HS-27A (cell line): ENCODE results near the gene CYSLTR2.

Source experiments
- DNase-seq: peaks from one replicate; pipeline ENCODE4 v3.0.0-alpha.2; 2012; ENCODE audit warnings: low read depth, missing footprints

The CYSLTR2 gene

GRCh38 chr13:48741377-48741776 is 87.6 kb downstream of the CYSLTR2 start:
- no peak for DNase-seq

GRCh38 chr13:48746821-48747220 is 93.1 kb downstream of the CYSLTR2 start:
- DNase-seq, result no peak

- DNase-seq, result no peak
Observed at GRCh38 chr13:48748681-48749080, 95.0 kb downstream of the CYSLTR2 start.

- no peak for DNase-seq
Observed at GRCh38 chr13:48749144-48749543, 95.4 kb downstream of the CYSLTR2 start.

GRCh38 chr13:48749699-48750473 is 96.2 kb downstream of the CYSLTR2 start:
- DNase-seq, result peak; percentile 79

- DNase-seq, result no peak
Observed at GRCh38 chr13:48750588-48751383, 97.1 kb downstream of the CYSLTR2 start.

- DNase-seq, result no peak
Observed at GRCh38 chr13:48760626-48761025, 106.9 kb downstream of the CYSLTR2 start.
